K562 (cell line): ENCODE data around the gene ARMC9. TPM values are rescaled to one million over a fixed set of nuclear protein-coding genes. Genes with fewer than 3 reads are reported as not detected.

ENCODE experiments used
- ATAC-seq: fragments of 200-7000 bp; cut with Tn5 transposase; 3 replicates; pipeline ENCODE4 v1.9.1; 2020; ENCODE audit warnings: moderate library complexity
- BruUV-seq: library from RNA; stranded (reverse); fragments of 400-500 nt; replicated peaks from 2 replicates; lab custom pipeline; 2021; lab: Mats Ljungman, UMichigan
- CTCF ChIA-PET: fragments of 300-600 bp; formaldehyde crosslinking; extraction: SDS; loops from one replicate; lab custom pipeline; 2021; ENCODE audit warnings: low intra/inter-chr PET ratio; lab: Yijun Ruan, JAX
- POLR2A ChIA-PET: fragments of 300-600, 350-650 bp; sonication (Branson Sonifier 250); formaldehyde crosslinking; extraction: SDS; loops from one replicate; lab custom pipeline; 2021; ENCODE audit warnings: antibody characterized with exemption, inconsistent platforms; lab: Yijun Ruan, JAX
- DNase-seq, 4 experiments: peaks; one replicate each; pipeline versions ENCODE4 v3.0.0 to v3.0.0-alpha.2; 2011 to 2018; ENCODE audit warnings: low spot score in 3 of 4, mixed read lengths in 3 of 4; ENCODE audit errors: extremely low read depth in 1 of 4
- FAIRE-seq: peaks from 2 replicates; lab custom pipeline; 2011; peaks lifted over from hg19 to GRCh38; lab: Jason Lieb, UNC
- H2AFZ ChIP-seq: 2 replicates; pipeline ENCODE4 v1.6.0; 2011; ENCODE audit warnings: low read depth, low read length, control low read depth, inconsistent platforms
- H3K27ac ChIP-seq: fragments of 200-600 bp; 3 replicates; pipeline ENCODE4 v1.8.0; 2011; ENCODE audit warnings: low read depth, mild to moderate bottlenecking, control low read depth, inconsistent platforms, low read length, moderate library complexity, mixed read lengths; ENCODE audit errors: extremely low read depth
- H3K27me3 ChIP-seq, 2 experiments: fragments of 300-600 bp in 1 of 2; 2 replicates in 1 of 2; 3 replicates in 1 of 2; pipeline versions ENCODE4 v1.6.0 to v1.8.0; 2011; ENCODE audit warnings: inconsistent platforms in 2 of 2, low read length in 2 of 2, mild to moderate bottlenecking in 1 of 2, mixed read lengths in 1 of 2, moderate library complexity in 1 of 2; ENCODE audit not compliant: control insufficient read depth in 2 of 2, insufficient read depth in 2 of 2
- H3K36me3 ChIP-seq: fragments of 300-600 bp; 3 replicates; pipeline ENCODE4 v1.8.0; 2011; ENCODE audit warnings: mild to moderate bottlenecking, low read length, inconsistent platforms; ENCODE audit not compliant: control insufficient read depth, insufficient read depth
- H3K4me1 ChIP-seq, 2 experiments: fragments of 200-600 bp in 1 of 2; replicated peaks in 1 of 2; 2 replicates in 1 of 2; 3 replicates in 1 of 2; pipeline versions ENCODE4 v1.5.1 to v1.8.0; 2011; ENCODE audit warnings: inconsistent platforms in 2 of 2, low read length in 2 of 2, mild to moderate bottlenecking in 1 of 2, mixed read lengths in 1 of 2, moderate library complexity in 1 of 2; ENCODE audit not compliant: control insufficient read depth in 2 of 2, insufficient read depth in 2 of 2
- H3K4me2 ChIP-seq: 2 replicates; pipeline ENCODE4 v1.6.1; 2011; ENCODE audit warnings: low read length, control low read depth, inconsistent platforms, mixed read lengths; ENCODE audit not compliant: insufficient read depth
- H3K4me3 ChIP-seq: fragments of 200-600 bp; sonication (generic), shearing (Covaris generic); 2 replicates; pipeline ENCODE4 v1.5.1; 2016; ENCODE audit warnings: control low read depth, inconsistent platforms
- H3K79me2 ChIP-seq: fragments of 200-600 bp; 3 replicates; pipeline ENCODE4 v1.8.0; 2011; ENCODE audit warnings: low read length, inconsistent platforms; ENCODE audit not compliant: control insufficient read depth, insufficient read depth
- H3K9ac ChIP-seq, 2 experiments: 2 replicates each; pipeline versions ENCODE4 v1.6.0 to v1.6.1; 2011; ENCODE audit warnings: low read depth in 2 of 2, low read length in 2 of 2, control low read depth in 1 of 2, inconsistent platforms in 1 of 2, mild to moderate bottlenecking in 1 of 2, mixed read lengths in 1 of 2; ENCODE audit not compliant: insufficient read depth in 1 of 2
- H3K9me1 ChIP-seq: one replicate; pipeline ENCODE4 v1.6.0; 2011; ENCODE audit warnings: inconsistent platforms, mild to moderate bottlenecking, low read length, moderate library complexity; ENCODE audit not compliant: control insufficient read depth, insufficient read depth
- H3K9me3 ChIP-seq: replicated peaks from 2 replicates; pipeline ENCODE4 v1.5.1; 2011; ENCODE audit warnings: low read depth, low read length, inconsistent platforms; ENCODE audit not compliant: control insufficient read depth, insufficient read depth
- H4K20me1 ChIP-seq: replicated peaks from 2 replicates; pipeline ENCODE4 v1.6.1; 2011; ENCODE audit warnings: low read length, inconsistent platforms, mixed read lengths; ENCODE audit not compliant: control insufficient read depth, insufficient read depth
- BRD9 ChIP-seq: fragments of 450-650 bp; IDR thresholded peaks from 2 replicates; pipeline ENCODE4 v1.6.1; 2018; ENCODE audit warnings: low read depth; ENCODE audit not compliant: partially characterized antibody
- C11orf30 ChIP-seq: fragments of 450-650 bp; IDR thresholded peaks from 2 replicates; pipeline ENCODE4 v1.6.1; 2016; ENCODE audit warnings: low read depth, mild to moderate bottlenecking
- CBFA2T2 ChIP-seq: fragments of 450-650 bp; conservative IDR thresholded peaks from 2 replicates; pipeline ENCODE4 v1.6.1; 2017; ENCODE audit warnings: mild to moderate bottlenecking
- CBX5 ChIP-seq: IDR thresholded peaks from 2 replicates; pipeline ENCODE4 v1.6.1; 2014; ENCODE audit warnings: low read depth, borderline replicate concordance
- CBX8 ChIP-seq: fragments of 200-600 bp; sonication (generic); IDR thresholded peaks from 2 replicates; pipeline ENCODE4 v1.6.1; 2012; ENCODE audit warnings: borderline replicate concordance, mixed run types, low read depth, mild to moderate bottlenecking, moderate library complexity, mixed read lengths, low read length, control low read depth, inconsistent platforms; ENCODE audit not compliant: poor library complexity, severe bottlenecking; ENCODE audit errors: extremely low read depth
- E2F5 ChIP-seq: sonication (generic); formaldehyde crosslinking; IDR thresholded peaks from 2 replicates; pipeline ENCODE4 v1.8.0; 2022; ENCODE audit warnings: mild to moderate bottlenecking, missing genetic modification reagents
- ESRRB ChIP-seq: fragments of 250-450 bp; sonication (Bioruptor Pico); IDR thresholded peaks from 2 replicates; pipeline ENCODE4 v1.5.0; 2020; ENCODE audit warnings: mild to moderate bottlenecking, moderate library complexity, borderline replicate concordance
- MAX ChIP-seq: sonication (generic); formaldehyde crosslinking; IDR thresholded peaks from 2 replicates; pipeline ENCODE4 v1.9.0; 2022; ENCODE audit warnings: mild to moderate bottlenecking, missing genetic modification reagents
- REST ChIP-seq, 2 experiments: fragments of 450-650 bp; formaldehyde crosslinking in 1 of 2; IDR thresholded peaks; 2 replicates each; pipeline versions ENCODE4 v1.4.0 to v1.6.1; 2014 to 2020; ENCODE audit warnings: mild to moderate bottlenecking in 2 of 2, borderline replicate concordance in 1 of 2, low read depth in 1 of 2
- SAP30 ChIP-seq: fragments of 200-600 bp; sonication (generic); IDR thresholded peaks from 2 replicates; pipeline ENCODE4 v1.6.1; 2012; ENCODE audit warnings: borderline replicate concordance, low read depth, mild to moderate bottlenecking, moderate library complexity, low read length, control low read depth, inconsistent platforms; ENCODE audit not compliant: insufficient read depth, poor library complexity, severe bottlenecking
- SNRNP70 ChIP-seq: fragments of 200-400 bp; formaldehyde crosslinking; optimal IDR thresholded peaks from 2 replicates; pipeline ENCODE3; 2017; ENCODE audit warnings: low read depth, low read length
- WGBS: fragments of 100-300 bp; shearing (Covaris generic); methylation state at CpG from one replicate; pipeline ENCODE4 v1.1.6; 2016; ENCODE audit warnings: low coverage, mixed read lengths; ENCODE audit not compliant: insufficient coverage; ENCODE audit errors: missing lambda C conversion rate; 5-methylcytosine and 5-hydroxymethylcytosine counted together
- in situ Hi-C: fragments of 300-500 bp; cut with MboI; formaldehyde crosslinking; loops from 4 replicates; pipeline ENCODE4 v1.15.0; 2018; ENCODE audit warnings: inconsistent platforms, mixed read lengths
- intact Hi-C: fragments of 100-400 bp; cut with micrococcal nuclease; formaldehyde crosslinking; loops from 2 replicates; pipeline ENCODE4 v1.14.2; 2022
- polyA plus RNA-seq, 8 experiments: library from polyadenylated mRNA; depleted of rRNA in 4 of 8; stranded (reverse) in 5 of 8; unstranded in 3 of 8; fragments of >200 nt; fragmentation: Nextera tagmentation in 2 of 8; fragmentation: Illumina TruSeq in 1 of 8; extraction: Ambion mirVana in 2 of 8; extraction: Trizol in 1 of 8; gene quantifications; 2 replicates each; pipeline versions ENCODE4 v1.2.1 to v1.2.3, GENCODE V29; 2011 to 2014; ENCODE audit warnings: inconsistent platforms in 1 of 8, missing spikeins in 1 of 8
- total RNA-seq, 7 experiments: library from RNA; depleted of rRNA in 6 of 7; stranded (reverse); fragments of >200 nt in 6 of 7; fragmentation: Illumina TruSeq in 2 of 7; extraction: Trizol in 2 of 7; gene quantifications; 2 replicates each; pipeline versions ENCODE4 v1.2.1 to v1.2.3, GENCODE V29; 2011 to 2021; ENCODE audit warnings: low replicate concordance in 1 of 7

ARMC9 gene
- total and polyA plus RNA-seq, 9 of the 15 experiments (the other 6 are each of a cell fraction or from before 2014, with no cell fraction given), result 0.36 to 2.3 (median 1.1) TPM

GRCh38 chr2:231379266-231380215 is 181.1 kb downstream of the ARMC9 start:
- no peaks in the 10 kb centered on the region for H3K79me2 ChIP-seq
- H3K4me2 ChIP-seq, result no peak overlapping the region
- BruUV-seq, result no TSS peak
- in situ Hi-C loops (no loop called here), intact Hi-C loops (no loop called here)
- H3K36me3 ChIP-seq, result no peaks in the 10 kb centered on the region
- peaks cover 6 to 8% of the 10 kb centered on the region in 2 experiments; a peak in 2 of 5 replicates for H3K4me1 ChIP-seq
- no peaks in the 10 kb centered on the region for H3K9me1 ChIP-seq
- H2AFZ ChIP-seq, result no peak overlapping the region
- no peak overlapping the region for H3K9ac ChIP-seq
- DNase-seq (no peak), ATAC-seq (no peak), FAIRE-seq (no peak)
- no peaks in the 10 kb centered on the region for H4K20me1 ChIP-seq
- 16% methylated on average over 16 of the region's 21 CpGs for WGBS
- H3K4me3 ChIP-seq, result no peak overlapping the region
- no peak overlapping the region for H3K27ac ChIP-seq
- peaks cover 0 to 31% of the 10 kb centered on the region in 2 experiments; a peak in 2 of 5 replicates for H3K27me3 ChIP-seq
- ChIA-PET POLR2A (no interaction called here), CTCF (no interaction called here)
- H3K9me3 ChIP-seq, result no peaks in the 10 kb centered on the region
- TF ChIP-seq ESRRB (CRISPR knock-in tag), result no peak
- no peak for TF ChIP-seq SNRNP70
- no peak for TF ChIP-seq BRD9
- no peak for TF ChIP-seq E2F5 (CRISPR knock-in tag)
- no peak for TF ChIP-seq CBX8
- TF ChIP-seq REST (IDR thresholded peaks at IDR 0.05; ENCODE audit: borderline replicate concordance), result no peak
- no peak for TF ChIP-seq REST (CRISPR knock-in tag; IDR thresholded peaks at IDR 0.05; ENCODE audit: low read depth)
- no peak for TF ChIP-seq CBFA2T2
- no peak for TF ChIP-seq SAP30
- TF ChIP-seq C11orf30, result no peak
- no peak for TF ChIP-seq CBX5
- no peak for TF ChIP-seq MAX (CRISPR knock-in tag)
